Muscle layer of colon (tissue), 2 donors: Measurements from ENCODE around the gene CD180.
A peak's percentile ranks its signal among the peaks of the same experiment; 100 is the strongest.

ENCODE experiments used
- H3K27ac ChIP-seq: one replicate; pipeline ENCODE4 v1.7.0; 2013; ENCODE audit warnings: low read depth, mild to moderate bottlenecking, low read length, moderate library complexity
- H3K27me3 ChIP-seq, 2 donors: one replicate each; pipeline ENCODE4 v1.7.0; 2013; ENCODE audit warnings: low read length in 2 of 2, mild to moderate bottlenecking in 2 of 2; ENCODE audit not compliant: insufficient read depth in 2 of 2, control insufficient read depth in 1 of 2
- H3K36me3 ChIP-seq: one replicate; pipeline ENCODE4 v1.7.0; 2013; ENCODE audit warnings: mild to moderate bottlenecking, low read length; ENCODE audit not compliant: insufficient read depth
- H3K4me1 ChIP-seq: one replicate; pipeline ENCODE4 v1.7.0; 2013; ENCODE audit warnings: mild to moderate bottlenecking, low read length; ENCODE audit not compliant: insufficient read depth
- H3K4me3 ChIP-seq, 2 donors: one replicate each; pipeline ENCODE4 v1.7.0; 2013; ENCODE audit warnings: low read length in 2 of 2, low read depth in 1 of 2, mild to moderate bottlenecking in 1 of 2, moderate library complexity in 1 of 2
- H3K9ac ChIP-seq: one replicate; pipeline ENCODE4 v1.7.0; 2013; ENCODE audit warnings: low read length
- H3K9me3 ChIP-seq: one replicate; pipeline ENCODE4 v1.7.0; 2013; ENCODE audit warnings: mild to moderate bottlenecking, low read length
- donor health status: abdominal sarcoma.
- donor health status: Adenocarcinoma of cecum.

CD180 gene

DNA sequence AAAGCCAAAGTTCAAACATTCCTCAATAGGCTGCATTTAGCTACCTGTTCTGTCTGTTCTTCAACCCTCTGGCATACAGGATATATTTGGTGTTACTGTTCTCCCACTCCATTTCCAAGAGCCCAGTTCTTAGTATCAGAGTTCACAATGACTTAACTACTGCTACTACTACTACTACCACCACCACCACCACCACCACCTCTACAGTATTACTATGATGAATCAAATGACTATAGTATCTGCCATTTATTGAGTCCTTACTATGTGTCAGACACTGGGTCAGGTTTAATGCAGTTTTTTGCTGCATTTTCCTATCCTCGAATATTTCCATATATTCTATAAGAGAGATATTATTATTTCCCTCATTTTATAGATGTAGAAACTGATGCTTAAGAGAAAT lies 937 bp upstream of the CD180 start:
- no peak overlapping the region for H3K27ac ChIP-seq

GRCh38 chr5:67195406-67196275 lies 958 bp downstream of the CD180 start:
- H3K36me3 ChIP-seq = no peaks in the 10 kb centered on the region
- H3K27me3 ChIP-seq = no peaks in the 10 kb centered on the region
- H3K4me3 ChIP-seq = no peak overlapping the region
- no peaks in the 10 kb centered on the region for H3K9me3 ChIP-seq
- no peak overlapping the region for H3K9ac ChIP-seq
- peaks cover 10% of the 10 kb centered on the region for H3K4me1 ChIP-seq
- H3K27ac ChIP-seq = no peak overlapping the region

More for the DNA sequence above, 937 bp upstream of the CD180 start:
- no peak overlapping the region for H3K4me3 ChIP-seq
- no peaks in the 10 kb centered on the region for H3K27me3 ChIP-seq
- no peak overlapping the region for H3K9ac ChIP-seq
- H3K36me3 ChIP-seq = no peaks in the 10 kb centered on the region
- H3K4me1 ChIP-seq = peaks cover 10% of the 10 kb centered on the region
- no peaks in the 10 kb centered on the region for H3K9me3 ChIP-seq

DNA sequence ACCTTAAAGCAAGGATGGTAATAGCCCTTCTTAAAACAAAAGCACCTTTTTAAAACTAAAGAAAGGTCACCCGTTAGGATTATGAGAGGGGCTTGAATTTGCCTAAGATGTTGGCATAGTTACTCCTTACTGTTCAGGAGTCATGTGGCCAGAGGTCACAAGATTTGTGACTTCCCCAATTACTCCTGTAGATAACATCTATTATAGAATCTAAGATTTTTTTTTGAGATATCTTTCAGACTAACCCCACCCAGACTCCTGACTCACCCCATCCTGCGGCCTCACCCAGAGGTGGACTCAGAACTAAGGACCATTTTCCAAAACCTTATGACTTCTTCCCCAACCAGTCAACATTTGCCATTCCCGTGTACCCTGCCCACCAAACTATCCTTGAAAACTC lies 2.4 kb downstream of the CD180 start:
- Histone ChIP-seq H3K4me3 (no peak overlapping the region), H3K9ac (no peak overlapping the region), H3K27ac (no peak overlapping the region)

GRCh38 chr5:67193439-67193807 lies 3.2 kb downstream of the CD180 start:
- peaks cover 10% of the 10 kb centered on the region for H3K4me1 ChIP-seq
- no peak overlapping the region for H3K9ac ChIP-seq
- H3K27ac ChIP-seq = peak overlapping the region; percentile 6
- no peaks in the 10 kb centered on the region for H3K36me3 ChIP-seq
- no peak overlapping the region for H3K4me3 ChIP-seq
- H3K9me3 ChIP-seq = no peaks in the 10 kb centered on the region
- no peaks in the 10 kb centered on the region for H3K27me3 ChIP-seq

More for the DNA sequence above, 2.4 kb downstream of the CD180 start:
- H3K27me3 ChIP-seq = no peaks in the 10 kb centered on the region
- peaks cover 10% of the 10 kb centered on the region for H3K4me1 ChIP-seq
- H3K36me3 ChIP-seq = no peaks in the 10 kb centered on the region
- no peaks in the 10 kb centered on the region for H3K9me3 ChIP-seq

- peak overlapping the region; percentile 6 for H3K27ac ChIP-seq
- H3K9ac ChIP-seq = no peak overlapping the region
- no peak overlapping the region for H3K4me3 ChIP-seq
Observed at GRCh38 chr5:67192719-67193438, 3.7 kb downstream of the CD180 start.

DNA sequence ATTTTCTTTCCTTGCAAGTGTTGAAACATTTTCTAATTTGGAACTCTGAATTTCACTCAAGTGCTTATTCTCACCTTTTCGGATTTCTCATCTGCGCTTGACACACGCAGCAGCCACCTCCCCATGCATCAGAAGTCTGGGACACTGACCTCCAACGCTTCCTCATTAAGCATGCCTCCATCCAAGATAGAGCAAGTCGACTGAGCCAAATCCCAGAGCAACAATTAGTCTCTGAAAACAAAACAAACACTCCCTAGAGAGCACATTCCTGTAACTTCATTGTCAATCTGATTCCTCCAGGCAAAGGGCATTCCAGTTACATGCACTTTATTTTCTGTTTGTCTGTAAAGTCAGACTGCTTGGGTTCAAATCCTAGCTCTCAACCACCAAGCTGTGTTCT lies 5.7 kb downstream of the CD180 start:
- no peaks in the 10 kb centered on the region for H3K36me3 ChIP-seq
- H3K9ac ChIP-seq = no peak overlapping the region
- H3K27me3 ChIP-seq = no peaks in the 10 kb centered on the region
- no peak overlapping the region for H3K4me3 ChIP-seq
- no peak overlapping the region for H3K27ac ChIP-seq
- H3K4me1 ChIP-seq = peaks cover 10% of the 10 kb centered on the region
- H3K9me3 ChIP-seq = no peaks in the 10 kb centered on the region

More at GRCh38 chr5:67192719-67193438, 3.7 kb downstream of the CD180 start:
- Histone ChIP-seq H3K27me3 (no peaks in the 10 kb centered on the region), H3K4me1 (peaks cover 10% of the 10 kb centered on the region), H3K9me3 (no peaks in the 10 kb centered on the region), H3K36me3 (no peaks in the 10 kb centered on the region)

GRCh38 chr5:67190410-67190809 lies 6.2 kb downstream of the CD180 start:
- no peaks in the 10 kb centered on the region for H3K27me3 ChIP-seq
- no peak overlapping the region for H3K9ac ChIP-seq
- H3K4me3 ChIP-seq = no peak overlapping the region
- H3K36me3 ChIP-seq = no peaks in the 10 kb centered on the region
- peaks cover 10% of the 10 kb centered on the region for H3K4me1 ChIP-seq
- no peaks in the 10 kb centered on the region for H3K9me3 ChIP-seq
- H3K27ac ChIP-seq = no peak overlapping the region

GRCh38 chr5:67189931-67190330 lies 6.7 kb downstream of the CD180 start:
- Histone ChIP-seq H3K9ac (no peak overlapping the region), H3K9me3 (no peaks in the 10 kb centered on the region), H3K27ac (no peak overlapping the region), H3K4me1 (peaks cover 10% of the 10 kb centered on the region), H3K4me3 (no peak overlapping the region), H3K27me3 (no peaks in the 10 kb centered on the region), H3K36me3 (no peaks in the 10 kb centered on the region)

- Histone ChIP-seq H3K9me3 (no peaks in the 10 kb centered on the region), H3K9ac (no peak overlapping the region), H3K4me1 (peaks cover 10% of the 10 kb centered on the region), H3K4me3 (no peak overlapping the region), H3K27me3 (no peaks in the 10 kb centered on the region), H3K36me3 (no peaks in the 10 kb centered on the region), H3K27ac (no peak overlapping the region)
Observed at GRCh38 chr5:67189079-67189354, 7.6 kb downstream of the CD180 start.

- Histone ChIP-seq H3K27me3 (no peaks in the 10 kb centered on the region), H3K36me3 (no peaks in the 10 kb centered on the region), H3K9ac (no peak overlapping the region), H3K27ac (no peak overlapping the region), H3K4me1 (peaks cover 8% of the 10 kb centered on the region), H3K9me3 (no peaks in the 10 kb centered on the region), H3K4me3 (no peak overlapping the region)
Observed at GRCh38 chr5:67188274-67189078, 8.1 kb downstream of the CD180 start.

GRCh38 chr5:67187006-67187715 lies 9.4 kb downstream of the CD180 start:
- Histone ChIP-seq H3K4me3 (no peak overlapping the region), H3K27ac (no peak overlapping the region), H3K9me3 (no peaks in the 10 kb centered on the region), H3K9ac (no peak overlapping the region), H3K36me3 (no peaks in the 10 kb centered on the region), H3K4me1 (peaks cover 6% of the 10 kb centered on the region), H3K27me3 (no peaks in the 10 kb centered on the region)
